ENCODE results near the gene LZTS2. TPM values are rescaled to one million over a fixed set of nuclear protein-coding genes. Genes with fewer than 3 reads are reported as not detected.

LZTS2 gene
- total RNA-seq, 1 donor from 2014 or later, result 52.2 TPM

DNA sequence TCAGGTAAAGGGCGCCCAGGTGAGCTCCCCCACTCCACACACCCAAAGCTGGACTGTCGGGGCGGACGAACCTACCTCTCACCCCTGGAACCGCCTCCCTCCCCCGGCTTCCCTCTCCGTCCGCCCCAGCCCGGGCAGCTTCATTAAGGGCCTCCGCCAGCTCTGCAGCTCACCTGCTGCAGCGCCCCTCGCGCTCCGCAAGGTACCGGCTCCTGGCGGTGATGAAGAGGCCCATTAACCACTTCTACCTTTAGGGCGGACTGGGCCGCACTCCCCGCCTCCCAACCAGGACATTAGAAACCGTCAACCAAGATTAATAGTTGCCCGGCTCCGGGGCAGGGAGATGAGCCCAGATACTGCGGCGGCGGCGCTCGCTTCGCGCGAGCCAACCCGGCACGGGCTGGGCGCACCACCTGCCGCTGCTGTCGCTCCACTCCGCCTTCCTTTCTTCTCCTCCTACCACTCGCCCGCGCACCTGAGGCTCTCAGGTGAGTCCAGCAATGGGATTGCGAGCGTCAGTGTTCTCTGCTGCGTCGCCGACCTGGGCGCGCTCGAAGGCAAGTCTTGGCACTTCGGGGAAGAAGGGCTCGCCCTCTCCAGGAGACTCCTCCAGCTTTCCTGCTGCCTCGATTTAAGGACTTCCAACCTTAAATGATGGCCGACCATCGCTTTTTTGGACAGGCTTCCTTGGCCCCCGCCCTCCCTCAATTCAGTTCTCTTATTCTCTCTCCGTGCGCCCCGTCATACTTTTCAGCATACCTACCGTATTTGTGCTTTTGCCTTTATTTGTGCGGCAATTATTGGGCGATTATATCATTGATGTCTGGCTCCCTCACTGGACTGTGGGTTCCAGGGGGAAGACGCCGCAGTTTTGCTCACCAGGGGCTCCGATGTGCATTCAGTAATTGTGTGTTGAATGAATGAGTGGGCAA lies 48.6 kb downstream of the LZTS2 start:
- Mint-ChIP-seq H3K36me3 (ENCODE audit: low read depth, unreplicated experiment) (no peaks in the 10 kb centered on the region), H3K9me3 (ENCODE audit: unreplicated experiment) (no peaks in the 10 kb centered on the region), H3K4me1 (ENCODE audit: unreplicated experiment) (peaks cover 22% of the 10 kb centered on the region), H3K4me3 (ENCODE audit: unreplicated experiment) (no peak overlapping the region), H3K27ac (ENCODE audit: unreplicated experiment) (no peak overlapping the region), H3K27me3 (ENCODE audit: unreplicated experiment) (peaks cover 29% of the 10 kb centered on the region)
- no peak for DNase-seq (ENCODE audit: low spot score)
- TF ChIP-seq, protein P1, sequence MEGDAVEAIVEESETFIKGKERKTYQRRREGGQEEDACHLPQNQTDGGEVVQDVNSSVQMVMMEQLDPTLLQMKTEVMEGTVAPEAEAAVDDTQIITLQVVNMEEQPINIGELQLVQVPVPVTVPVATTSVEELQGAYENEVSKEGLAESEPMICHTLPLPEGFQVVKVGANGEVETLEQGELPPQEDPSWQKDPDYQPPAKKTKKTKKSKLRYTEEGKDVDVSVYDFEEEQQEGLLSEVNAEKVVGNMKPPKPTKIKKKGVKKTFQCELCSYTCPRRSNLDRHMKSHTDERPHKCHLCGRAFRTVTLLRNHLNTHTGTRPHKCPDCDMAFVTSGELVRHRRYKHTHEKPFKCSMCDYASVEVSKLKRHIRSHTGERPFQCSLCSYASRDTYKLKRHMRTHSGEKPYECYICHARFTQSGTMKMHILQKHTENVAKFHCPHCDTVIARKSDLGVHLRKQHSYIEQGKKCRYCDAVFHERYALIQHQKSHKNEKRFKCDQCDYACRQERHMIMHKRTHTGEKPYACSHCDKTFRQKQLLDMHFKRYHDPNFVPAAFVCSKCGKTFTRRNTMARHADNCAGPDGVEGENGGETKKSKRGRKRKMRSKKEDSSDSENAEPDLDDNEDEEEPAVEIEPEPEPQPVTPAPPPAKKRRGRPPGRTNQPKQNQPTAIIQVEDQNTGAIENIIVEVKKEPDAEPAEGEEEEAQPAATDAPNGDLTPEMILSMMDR (IDR thresholded peaks at IDR 0.05; ENCODE audit: unreplicated experiment), result no peak

DNA sequence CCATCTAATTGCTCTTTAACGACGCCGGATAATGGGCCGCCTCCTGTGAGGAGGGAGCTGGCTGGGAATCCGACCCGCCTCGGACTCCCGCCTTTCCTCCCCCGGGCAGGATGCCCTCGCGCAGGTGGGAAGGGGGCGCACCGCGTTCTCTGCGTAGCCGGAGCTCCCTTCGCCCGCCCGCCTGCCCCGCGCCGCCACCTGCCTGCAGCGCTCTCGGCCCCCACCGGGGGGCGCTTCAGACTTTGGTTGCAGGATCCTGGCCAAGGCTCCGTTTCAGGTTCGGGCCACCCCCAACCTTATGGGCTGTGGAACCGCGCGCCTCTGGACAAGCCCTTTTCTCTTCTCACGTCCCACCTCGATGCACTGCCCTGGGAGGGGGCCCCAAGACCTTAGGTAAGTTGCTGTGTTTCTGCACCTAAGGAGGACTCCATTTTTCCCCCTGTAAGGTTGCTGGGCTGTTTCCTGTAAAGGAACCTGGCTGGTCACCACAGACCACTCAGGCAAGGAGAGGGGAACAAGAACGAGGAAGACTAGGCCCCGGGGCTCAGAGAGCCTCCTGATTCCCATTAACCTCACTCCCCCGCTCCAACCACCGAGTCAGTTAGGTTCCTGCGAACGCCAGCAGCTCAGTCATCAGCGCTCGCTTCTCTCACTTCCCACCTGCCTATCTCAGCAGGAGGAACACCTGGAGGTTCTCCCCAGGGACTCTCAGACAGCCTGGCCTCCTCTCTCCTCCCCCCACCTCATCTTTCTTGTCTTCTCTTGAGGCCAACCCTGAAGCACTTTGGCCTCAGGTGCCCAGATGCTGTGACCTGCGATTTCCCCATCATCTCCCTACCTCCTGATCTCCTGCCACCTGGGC lies 50.8 kb downstream of the LZTS2 start:
- no peak overlapping the region for H3K27ac Mint-ChIP-seq (ENCODE audit: unreplicated experiment)
- peaks cover 22% of the 10 kb centered on the region for H3K27me3 Mint-ChIP-seq (ENCODE audit: unreplicated experiment)
- TF ChIP-seq, protein P1 (IDR thresholded peaks at IDR 0.05; ENCODE audit: unreplicated experiment), result peak; percentile 90
- no peak overlapping the region for H3K4me3 Mint-ChIP-seq (ENCODE audit: unreplicated experiment)
- H3K36me3 Mint-ChIP-seq (ENCODE audit: low read depth, unreplicated experiment), result no peaks in the 10 kb centered on the region
- DNase-seq (ENCODE audit: low spot score), result peak; percentile 96
- no peaks in the 10 kb centered on the region for H3K9me3 Mint-ChIP-seq (ENCODE audit: unreplicated experiment)
- H3K4me1 Mint-ChIP-seq (ENCODE audit: unreplicated experiment), result peaks cover 16% of the 10 kb centered on the region

DNA sequence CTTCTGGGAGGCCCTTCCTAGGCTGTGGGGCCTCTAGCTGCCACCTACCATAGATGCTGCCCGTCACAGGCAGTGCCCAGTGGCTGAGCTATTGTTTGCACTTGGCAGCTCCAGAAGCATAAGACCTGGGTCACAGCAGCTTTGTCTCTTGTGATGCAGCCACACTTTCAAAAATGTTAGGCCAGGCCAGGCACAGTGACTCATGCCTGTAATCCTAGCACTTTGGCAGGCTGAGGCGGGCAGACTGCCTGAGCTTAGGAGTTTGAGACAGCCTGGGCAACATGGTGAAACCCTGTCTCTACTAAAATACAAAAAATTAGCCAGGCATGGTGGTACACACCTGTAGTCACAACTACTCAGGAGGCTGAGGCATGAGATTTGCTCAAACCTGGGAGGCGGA lies 52.7 kb downstream of the LZTS2 start:
- Mint-ChIP-seq H3K27me3 (ENCODE audit: unreplicated experiment) (peaks cover 22% of the 10 kb centered on the region), H3K4me1 (ENCODE audit: unreplicated experiment) (peaks cover 12% of the 10 kb centered on the region), H3K27ac (ENCODE audit: unreplicated experiment) (no peak overlapping the region), H3K9me3 (ENCODE audit: unreplicated experiment) (no peaks in the 10 kb centered on the region), H3K4me3 (ENCODE audit: unreplicated experiment) (no peak overlapping the region), H3K36me3 (ENCODE audit: low read depth, unreplicated experiment) (no peaks in the 10 kb centered on the region)
- DNase-seq (ENCODE audit: low spot score), result no peak
- TF ChIP-seq, protein P1 (IDR thresholded peaks at IDR 0.05; ENCODE audit: unreplicated experiment), result no peak

DNA sequence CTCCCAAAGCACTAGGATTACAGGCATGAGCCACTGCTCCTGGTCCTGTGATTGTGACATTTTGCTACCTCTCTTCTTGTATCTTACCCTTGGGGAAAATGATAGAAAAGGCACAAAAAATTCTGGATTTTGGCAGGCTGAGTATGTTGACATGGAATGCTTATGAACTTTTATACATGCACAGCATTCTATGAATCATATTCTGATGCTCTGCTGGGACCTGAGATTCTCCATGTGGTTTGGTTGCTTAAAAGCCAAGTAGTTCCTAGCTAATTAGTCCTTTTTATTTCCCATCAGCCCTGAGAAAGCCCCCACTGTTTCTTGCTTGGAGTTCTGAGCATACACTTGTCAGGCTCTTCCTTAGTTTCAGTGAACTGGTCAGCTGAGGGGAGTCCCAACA lies 53.9 kb downstream of the LZTS2 start:
- TF ChIP-seq, protein P1 (IDR thresholded peaks at IDR 0.05; ENCODE audit: unreplicated experiment), result no peak
- Mint-ChIP-seq H3K4me3 (ENCODE audit: unreplicated experiment) (no peak overlapping the region), H3K9me3 (ENCODE audit: unreplicated experiment) (no peaks in the 10 kb centered on the region), H3K27me3 (ENCODE audit: unreplicated experiment) (peaks cover 19% of the 10 kb centered on the region), H3K27ac (ENCODE audit: unreplicated experiment) (no peak overlapping the region), H3K4me1 (ENCODE audit: unreplicated experiment) (peaks cover 9% of the 10 kb centered on the region), H3K36me3 (ENCODE audit: low read depth, unreplicated experiment) (no peaks in the 10 kb centered on the region)
- no peak for DNase-seq (ENCODE audit: low spot score)
